RWPE2 (cell line): ENCODE measurements around the gene GCK.

ENCODE experiments used
- ATAC-seq: fragments of 200-7000 bp; cut with Tn5 transposase; 3 replicates; pipeline ENCODE4 v1.9.1; 2021; ENCODE audit warnings: low read depth
- DNase-seq: peaks from one replicate; pipeline ENCODE4 v3.0.0-alpha.2; 2020; ENCODE audit warnings: low spot score
- H3K27ac ChIP-seq: fragments of 450-650 bp; 2 replicates; pipeline ENCODE4 v1.5.1; 2017; ENCODE audit warnings: mild to moderate bottlenecking; ENCODE audit not compliant: poor library complexity, severe bottlenecking
- H3K27me3 ChIP-seq: fragments of 250-450 bp; sonication (Bioruptor Pico); 2 replicates; pipeline ENCODE4 v1.5.1; 2021; ENCODE audit warnings: mild to moderate bottlenecking, moderate library complexity; ENCODE audit not compliant: insufficient read depth, poor library complexity, severe bottlenecking
- H3K36me3 ChIP-seq: fragments of 250-450 bp; sonication (Bioruptor Pico); 2 replicates; pipeline ENCODE4 v1.5.1; 2020; ENCODE audit warnings: low read depth, mild to moderate bottlenecking, moderate library complexity
- H3K4me1 ChIP-seq: fragments of 250-450 bp; sonication (Bioruptor Pico); 2 replicates; pipeline ENCODE4 v1.5.1; 2021; ENCODE audit warnings: mild to moderate bottlenecking, moderate library complexity; ENCODE audit not compliant: insufficient read depth, poor library complexity, severe bottlenecking
- H3K4me3 ChIP-seq: fragments of 250-450 bp; sonication (Bioruptor Pico); 2 replicates; pipeline ENCODE4 v1.5.1; 2021; ENCODE audit warnings: mild to moderate bottlenecking, moderate library complexity; ENCODE audit not compliant: severe bottlenecking
- H3K9me3 ChIP-seq: fragments of 250-450 bp; sonication (Bioruptor Pico); 2 replicates; pipeline ENCODE4 v1.5.1; 2021; ENCODE audit warnings: mild to moderate bottlenecking, moderate library complexity; ENCODE audit not compliant: severe bottlenecking
- TF ChIP-seq, protein P1 (sequence below): fragments of 450-650 bp; IDR thresholded peaks from one replicate; pipeline ENCODE4 v1.5.1; 2017; ENCODE audit warnings: mild to moderate bottlenecking, moderate library complexity; ENCODE audit not compliant: poor library complexity, severe bottlenecking

GCK gene

DNA sequence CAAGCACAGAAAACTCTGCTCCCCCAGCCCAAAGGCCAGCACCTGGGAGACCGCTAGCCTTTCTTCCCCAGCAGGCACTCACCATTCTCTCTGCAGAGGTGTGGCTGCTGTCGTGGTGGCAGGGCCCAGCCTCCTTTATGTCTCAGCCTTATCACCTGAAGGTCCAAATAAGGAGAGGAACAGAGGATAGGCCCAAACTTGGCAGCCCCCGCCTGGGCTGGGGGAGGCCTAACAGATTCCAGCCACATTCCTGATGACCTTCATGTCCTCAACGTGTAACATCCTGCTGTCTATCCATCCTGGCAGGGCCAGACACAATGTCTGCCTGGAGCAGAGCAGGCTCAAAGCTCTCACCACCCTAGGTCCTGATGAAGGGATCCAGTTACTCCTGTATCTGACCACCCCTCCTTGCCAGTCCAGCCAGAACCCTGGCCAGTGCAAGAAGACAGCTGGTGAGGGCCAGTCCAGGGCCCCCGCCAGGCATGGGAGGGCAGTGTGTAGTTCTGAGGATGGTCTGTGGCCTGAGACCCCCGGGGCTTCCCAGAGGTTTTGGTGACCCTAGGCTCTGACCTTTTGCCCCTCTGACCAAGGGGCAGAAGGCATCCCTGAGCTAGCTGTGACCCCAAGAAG, 47.9 kb downstream of the GCK start, which contains the start of gene MYL7:
TSS of gene MYL7 (minus strand) at position 112 of the 630 bp plus-strand sequence. CDS start at position 85, 27 bp downstream.
- TF ChIP-seq, protein P1, sequence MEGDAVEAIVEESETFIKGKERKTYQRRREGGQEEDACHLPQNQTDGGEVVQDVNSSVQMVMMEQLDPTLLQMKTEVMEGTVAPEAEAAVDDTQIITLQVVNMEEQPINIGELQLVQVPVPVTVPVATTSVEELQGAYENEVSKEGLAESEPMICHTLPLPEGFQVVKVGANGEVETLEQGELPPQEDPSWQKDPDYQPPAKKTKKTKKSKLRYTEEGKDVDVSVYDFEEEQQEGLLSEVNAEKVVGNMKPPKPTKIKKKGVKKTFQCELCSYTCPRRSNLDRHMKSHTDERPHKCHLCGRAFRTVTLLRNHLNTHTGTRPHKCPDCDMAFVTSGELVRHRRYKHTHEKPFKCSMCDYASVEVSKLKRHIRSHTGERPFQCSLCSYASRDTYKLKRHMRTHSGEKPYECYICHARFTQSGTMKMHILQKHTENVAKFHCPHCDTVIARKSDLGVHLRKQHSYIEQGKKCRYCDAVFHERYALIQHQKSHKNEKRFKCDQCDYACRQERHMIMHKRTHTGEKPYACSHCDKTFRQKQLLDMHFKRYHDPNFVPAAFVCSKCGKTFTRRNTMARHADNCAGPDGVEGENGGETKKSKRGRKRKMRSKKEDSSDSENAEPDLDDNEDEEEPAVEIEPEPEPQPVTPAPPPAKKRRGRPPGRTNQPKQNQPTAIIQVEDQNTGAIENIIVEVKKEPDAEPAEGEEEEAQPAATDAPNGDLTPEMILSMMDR: no peak
- no peak within 1 kb of the TSS for H3K4me3 ChIP-seq
- DNase-seq (peak; percentile 33), ATAC-seq (no peak)
- no peaks in the 10 kb centered on the region for H3K4me1 ChIP-seq
- no peak within 1 kb of the TSS for H3K27ac ChIP-seq
- no peaks in the 10 kb centered on the region for H3K9me3 ChIP-seq
- H3K36me3 ChIP-seq: no peaks in the 10 kb centered on the region
- H3K27me3 ChIP-seq: no peaks in the 10 kb centered on the region

DNA sequence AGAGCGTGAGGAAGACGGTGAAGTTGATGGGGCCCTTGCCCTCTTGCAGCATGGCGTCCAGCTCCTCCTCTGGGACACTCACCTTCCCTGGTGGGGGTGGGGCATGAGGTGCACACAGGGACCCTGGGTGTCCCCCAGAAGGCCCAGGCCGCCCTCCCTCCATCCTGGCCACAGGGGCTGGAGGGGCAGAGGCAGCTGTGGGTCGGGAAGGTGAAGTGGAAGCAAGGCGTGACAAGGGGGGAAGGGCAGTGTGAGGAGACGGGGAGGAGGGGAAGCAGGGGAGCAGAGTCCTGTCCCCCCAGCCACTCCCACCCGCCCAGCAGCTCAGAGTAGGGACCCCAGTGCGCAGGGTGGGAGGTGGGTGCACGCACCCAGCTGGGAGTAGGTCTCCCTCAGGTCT, 48.9 kb downstream of the GCK start:
- H3K27ac ChIP-seq: no peak overlapping the region
- DNase-seq: no peak
- no peak for ATAC-seq
- TF ChIP-seq, protein P1: no peak
- no peaks in the 10 kb centered on the region for H3K9me3 ChIP-seq
- H3K36me3 ChIP-seq: no peaks in the 10 kb centered on the region
- H3K4me1 ChIP-seq: no peaks in the 10 kb centered on the region
- H3K27me3 ChIP-seq: no peaks in the 10 kb centered on the region
- no peak overlapping the region for H3K4me3 ChIP-seq

DNA sequence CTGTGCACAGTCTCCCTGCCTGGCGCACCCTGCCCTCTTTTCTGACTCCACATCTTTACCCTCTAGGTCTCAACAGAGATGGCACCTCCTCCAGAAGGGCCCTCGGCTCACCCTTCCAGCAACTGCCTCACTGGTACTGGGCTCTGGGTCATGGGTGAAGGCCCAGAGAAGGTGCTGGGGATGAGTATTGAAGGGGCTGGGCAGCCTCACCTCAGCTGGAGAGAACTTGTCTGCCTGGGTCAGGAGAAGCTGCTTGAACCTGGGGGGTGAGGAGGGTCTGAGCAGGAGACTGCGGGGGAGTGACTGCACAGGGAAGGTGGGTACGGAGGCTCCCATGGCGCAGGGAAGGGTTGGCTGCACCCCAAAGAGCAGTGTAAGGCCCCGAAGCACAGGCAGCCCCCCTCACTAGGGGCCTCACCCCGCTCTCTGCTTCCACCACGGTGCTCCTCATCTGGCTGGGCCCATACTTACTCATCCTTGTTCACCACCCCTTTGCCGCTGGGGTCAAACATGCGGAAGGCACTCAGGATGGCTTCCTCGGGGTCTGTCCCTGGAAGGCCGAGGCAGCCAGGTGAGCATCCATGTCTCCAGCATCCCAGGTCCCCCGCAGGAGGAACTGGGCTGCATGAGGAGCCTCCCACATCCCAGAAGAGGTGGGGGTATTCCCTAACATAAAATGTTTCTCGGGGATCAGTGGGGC, 49.8 kb downstream of the GCK start:
- no peak for ATAC-seq
- H3K9me3 ChIP-seq: no peaks in the 10 kb centered on the region
- no peak overlapping the region for H3K4me3 ChIP-seq
- H3K27ac ChIP-seq: no peak overlapping the region
- no peak for DNase-seq
- H3K27me3 ChIP-seq: no peaks in the 10 kb centered on the region
- TF ChIP-seq, protein P1: no peak
- H3K36me3 ChIP-seq: no peaks in the 10 kb centered on the region
- no peaks in the 10 kb centered on the region for H3K4me1 ChIP-seq

DNA sequence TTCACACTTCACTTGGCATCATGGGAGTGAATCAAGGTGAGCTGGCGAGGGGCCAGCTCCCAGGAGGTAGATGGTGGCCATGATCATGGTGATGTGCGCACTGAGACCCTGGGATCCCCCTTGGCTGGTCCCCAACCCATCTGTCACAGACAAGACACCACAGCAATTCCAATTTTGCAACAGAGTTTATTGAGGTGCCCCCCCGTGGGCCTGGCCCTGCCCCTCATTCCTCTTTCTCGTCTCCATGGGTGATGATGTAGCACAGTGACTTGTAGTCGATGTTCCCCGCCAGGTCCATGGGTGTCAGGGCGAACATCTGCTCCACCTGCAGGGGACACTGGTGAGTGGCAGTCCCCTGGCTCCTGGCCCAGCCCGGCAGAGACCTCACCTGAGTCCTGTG, 50.5 kb downstream of the GCK start:
- no peak overlapping the region for H3K4me3 ChIP-seq
- no peaks in the 10 kb centered on the region for H3K36me3 ChIP-seq
- no peaks in the 10 kb centered on the region for H3K9me3 ChIP-seq
- H3K4me1 ChIP-seq: no peaks in the 10 kb centered on the region
- no peak overlapping the region for H3K27ac ChIP-seq
- H3K27me3 ChIP-seq: no peaks in the 10 kb centered on the region
- TF ChIP-seq, protein P1: no peak
- ATAC-seq: no peak
- no peak for DNase-seq

DNA sequence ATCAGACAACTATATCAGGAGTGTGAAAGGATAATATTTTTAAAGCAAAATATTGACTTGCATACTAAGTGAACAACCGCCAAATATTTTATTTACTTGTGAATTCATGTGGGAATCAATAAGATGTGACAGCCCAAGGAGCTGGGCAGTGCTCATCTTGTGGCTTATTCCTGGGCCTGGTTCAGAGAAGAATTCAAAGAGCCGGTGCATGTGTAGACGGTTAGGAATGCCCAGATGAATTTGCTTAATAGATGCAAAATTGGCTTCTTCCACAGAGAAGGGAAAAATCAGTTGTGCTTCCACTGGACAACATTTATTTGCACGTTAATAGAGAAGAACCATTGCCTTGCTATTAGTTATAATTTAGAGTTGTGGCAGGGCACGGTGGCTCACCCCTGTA, 52.5 kb downstream of the GCK start:
- ATAC-seq: no peak
- TF ChIP-seq, protein P1: no peak
- no peak for DNase-seq
- no peaks in the 10 kb centered on the region for H3K36me3 ChIP-seq
- H3K4me3 ChIP-seq: no peak overlapping the region
- no peaks in the 10 kb centered on the region for H3K4me1 ChIP-seq
- no peaks in the 10 kb centered on the region for H3K27me3 ChIP-seq
- no peaks in the 10 kb centered on the region for H3K9me3 ChIP-seq
- no peak overlapping the region for H3K27ac ChIP-seq
